Neural progenitor cell (in vitro differentiated cells): ENCODE results near the gene FAM219A.

Experiments used
- EZH2phosphoT487 ChIP-seq: fragments of 200-600 bp; sonication (generic); IDR thresholded peaks from 2 replicates; pipeline ENCODE4 v1.6.1; 2017; ENCODE audit warnings: antibody characterized with exemption
- TF ChIP-seq, protein P1 (sequence below): fragments of 200-600 bp; sonication (generic); IDR thresholded peaks from 2 replicates; pipeline ENCODE4 v1.5.1; 2017; ENCODE audit warnings: antibody characterized with exemption, mild to moderate bottlenecking

DNA sequence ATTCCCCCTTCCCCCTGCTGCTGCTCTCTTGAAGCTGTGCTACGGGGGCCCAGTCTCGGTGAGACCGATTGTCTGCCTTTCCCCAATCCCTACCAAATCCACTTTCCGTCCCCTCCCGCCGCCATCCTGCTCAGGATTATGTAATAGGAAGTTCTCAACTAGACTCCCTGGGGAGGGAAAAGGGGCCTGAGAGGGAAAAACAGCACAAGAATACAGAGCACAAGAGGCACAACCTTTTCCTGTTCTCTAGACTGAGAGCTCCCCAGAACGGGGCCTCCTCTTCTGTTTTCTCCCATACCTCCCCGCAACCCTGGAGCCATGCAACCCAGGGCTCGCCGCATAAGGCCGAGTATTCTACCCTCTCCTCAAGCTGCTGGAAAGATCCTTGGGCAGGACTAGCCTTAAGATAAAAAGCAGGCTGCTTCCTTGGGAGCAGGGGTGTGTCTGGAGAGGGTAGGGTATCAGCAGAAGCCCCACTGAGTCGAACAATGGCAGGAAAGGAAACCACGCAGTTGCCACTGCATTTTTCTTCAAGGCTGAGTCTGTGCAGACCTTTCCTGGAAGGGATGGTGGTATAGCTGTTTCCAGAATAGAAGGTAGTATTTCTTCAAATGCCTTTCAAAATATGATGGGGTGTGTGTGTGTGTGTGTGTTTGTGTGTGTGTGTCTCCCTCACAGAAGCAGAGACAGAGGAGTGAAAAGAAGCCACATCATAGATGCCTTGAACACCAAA, 94.6 kb downstream of the FAM219A start:
- TF ChIP-seq, protein P1, sequence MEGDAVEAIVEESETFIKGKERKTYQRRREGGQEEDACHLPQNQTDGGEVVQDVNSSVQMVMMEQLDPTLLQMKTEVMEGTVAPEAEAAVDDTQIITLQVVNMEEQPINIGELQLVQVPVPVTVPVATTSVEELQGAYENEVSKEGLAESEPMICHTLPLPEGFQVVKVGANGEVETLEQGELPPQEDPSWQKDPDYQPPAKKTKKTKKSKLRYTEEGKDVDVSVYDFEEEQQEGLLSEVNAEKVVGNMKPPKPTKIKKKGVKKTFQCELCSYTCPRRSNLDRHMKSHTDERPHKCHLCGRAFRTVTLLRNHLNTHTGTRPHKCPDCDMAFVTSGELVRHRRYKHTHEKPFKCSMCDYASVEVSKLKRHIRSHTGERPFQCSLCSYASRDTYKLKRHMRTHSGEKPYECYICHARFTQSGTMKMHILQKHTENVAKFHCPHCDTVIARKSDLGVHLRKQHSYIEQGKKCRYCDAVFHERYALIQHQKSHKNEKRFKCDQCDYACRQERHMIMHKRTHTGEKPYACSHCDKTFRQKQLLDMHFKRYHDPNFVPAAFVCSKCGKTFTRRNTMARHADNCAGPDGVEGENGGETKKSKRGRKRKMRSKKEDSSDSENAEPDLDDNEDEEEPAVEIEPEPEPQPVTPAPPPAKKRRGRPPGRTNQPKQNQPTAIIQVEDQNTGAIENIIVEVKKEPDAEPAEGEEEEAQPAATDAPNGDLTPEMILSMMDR: no peak
- no peak for TF ChIP-seq EZH2phosphoT487
